Stimulated activated naive CD8-positive, alpha-beta T cell treated with anti-CD3 and anti-CD28 coated beads, Interleukin-15, Interleukin-2, amounts not matched to agents 100 ng/mL and 50 ng/mL, for 24 hours (primary cell): ENCODE measurements around the gene ZGPAT.

Experiments
- H3K27ac Mint-ChIP-seq: one replicate; pipeline ENCODE4 v1.8.0; 2021; ENCODE audit warnings: mild to moderate bottlenecking, mixed read lengths
- H3K27me3 Mint-ChIP-seq: one replicate; pipeline ENCODE4 v1.8.0; 2021; ENCODE audit warnings: mixed read lengths
- H3K36me3 Mint-ChIP-seq: one replicate; pipeline ENCODE4 v1.8.0; 2021; ENCODE audit warnings: low read depth, mixed read lengths
- H3K4me1 Mint-ChIP-seq: one replicate; pipeline ENCODE4 v1.8.0; 2021; ENCODE audit warnings: low read depth, mixed read lengths
- H3K4me3 Mint-ChIP-seq: one replicate; pipeline ENCODE4 v1.8.0; 2021; ENCODE audit warnings: mild to moderate bottlenecking, mixed read lengths
- H3K9me3 Mint-ChIP-seq: one replicate; pipeline ENCODE4 v1.8.0; 2021; ENCODE audit warnings: mixed read lengths

Gene ZGPAT

GRCh38 chr20:63738687-63739129 lies 30.9 kb downstream of the ZGPAT start:
- Mint-ChIP-seq H3K27me3 (no peaks in the 10 kb centered on the region), H3K4me3 (no peak overlapping the region), H3K4me1 (peaks cover 25% of the 10 kb centered on the region), H3K36me3 (peaks cover 4% of the 10 kb centered on the region), H3K9me3 (no peaks in the 10 kb centered on the region), H3K27ac (no peak overlapping the region)

- Mint-ChIP-seq H3K9me3 (no peaks in the 10 kb centered on the region), H3K4me3 (no peak within 1 kb of the TSS), H3K27ac (no peak within 1 kb of the TSS), H3K4me1 (peaks cover 20% of the 10 kb centered on the region), H3K27me3 (no peaks in the 10 kb centered on the region), H3K36me3 (peaks cover 4% of the 10 kb centered on the region)
These were observed 31.6 kb downstream of the ZGPAT start, which contains the start of gene SLC2A4RG for GRCh38 chr20:63739130-63740069. TSS of gene SLC2A4RG (plus strand) at chr20:63739776. CDS start at chr20:63739913, 137 bp downstream.

GRCh38 chr20:63740070-63740626 lies 32.3 kb downstream of the ZGPAT start:
- Mint-ChIP-seq H3K36me3 (peaks cover 4% of the 10 kb centered on the region), H3K4me1 (peaks cover 20% of the 10 kb centered on the region), H3K27ac (no peak overlapping the region), H3K27me3 (no peaks in the 10 kb centered on the region), H3K9me3 (no peaks in the 10 kb centered on the region), H3K4me3 (no peak overlapping the region)

GRCh38 chr20:63740627-63741353 lies 33.0 kb downstream of the ZGPAT start:
- Mint-ChIP-seq H3K36me3 (peaks cover 4% of the 10 kb centered on the region), H3K4me1 (peaks cover 15% of the 10 kb centered on the region), H3K27ac (no peak overlapping the region), H3K9me3 (no peaks in the 10 kb centered on the region), H3K4me3 (no peak overlapping the region), H3K27me3 (no peaks in the 10 kb centered on the region)

- Mint-ChIP-seq H3K27ac (no peak overlapping the region), H3K27me3 (no peaks in the 10 kb centered on the region), H3K4me1 (peaks cover 9% of the 10 kb centered on the region), H3K36me3 (no peaks in the 10 kb centered on the region), H3K9me3 (no peaks in the 10 kb centered on the region), H3K4me3 (no peak overlapping the region)
These were observed 33.5 kb downstream of the ZGPAT start for GRCh38 chr20:63741354-63741675.

GRCh38 chr20:63741676-63742380 lies 34.0 kb downstream of the ZGPAT start:
- Mint-ChIP-seq H3K36me3 (no peaks in the 10 kb centered on the region), H3K9me3 (no peaks in the 10 kb centered on the region), H3K27ac (no peak overlapping the region), H3K4me3 (no peak overlapping the region), H3K27me3 (no peaks in the 10 kb centered on the region), H3K4me1 (peaks cover 4% of the 10 kb centered on the region)

- no peak overlapping the region for H3K27ac Mint-ChIP-seq
- no peaks in the 10 kb centered on the region for H3K27me3 Mint-ChIP-seq
- no peaks in the 10 kb centered on the region for H3K4me1 Mint-ChIP-seq
- no peaks in the 10 kb centered on the region for H3K36me3 Mint-ChIP-seq
- H3K9me3 Mint-ChIP-seq: no peaks in the 10 kb centered on the region
- no peak overlapping the region for H3K4me3 Mint-ChIP-seq
These were observed 34.7 kb downstream of the ZGPAT start for GRCh38 chr20:63742381-63743024.

- H3K9me3 Mint-ChIP-seq: no peaks in the 10 kb centered on the region
- H3K4me1 Mint-ChIP-seq: no peaks in the 10 kb centered on the region
- H3K27ac Mint-ChIP-seq: no peak overlapping the region
- H3K27me3 Mint-ChIP-seq: no peaks in the 10 kb centered on the region
- no peaks in the 10 kb centered on the region for H3K36me3 Mint-ChIP-seq
- no peak overlapping the region for H3K4me3 Mint-ChIP-seq
These were observed 35.6 kb downstream of the ZGPAT start for GRCh38 chr20:63743210-63743970.

GRCh38 chr20:63744158-63744557 lies 36.3 kb downstream of the ZGPAT start:
- Mint-ChIP-seq H3K36me3 (no peaks in the 10 kb centered on the region), H3K9me3 (no peaks in the 10 kb centered on the region), H3K4me1 (no peaks in the 10 kb centered on the region), H3K27me3 (no peaks in the 10 kb centered on the region), H3K4me3 (no peak overlapping the region), H3K27ac (no peak overlapping the region)

GRCh38 chr20:63744574-63745423 lies 37.0 kb downstream of the ZGPAT start:
- no peaks in the 10 kb centered on the region for H3K36me3 Mint-ChIP-seq
- no peaks in the 10 kb centered on the region for H3K4me1 Mint-ChIP-seq
- no peaks in the 10 kb centered on the region for H3K27me3 Mint-ChIP-seq
- H3K4me3 Mint-ChIP-seq: no peak overlapping the region
- H3K27ac Mint-ChIP-seq: no peak overlapping the region
- no peaks in the 10 kb centered on the region for H3K9me3 Mint-ChIP-seq

- H3K4me3 Mint-ChIP-seq: no peak overlapping the region
- no peaks in the 10 kb centered on the region for H3K4me1 Mint-ChIP-seq
- H3K27ac Mint-ChIP-seq: no peak overlapping the region
- H3K9me3 Mint-ChIP-seq: no peaks in the 10 kb centered on the region
- no peaks in the 10 kb centered on the region for H3K36me3 Mint-ChIP-seq
- H3K27me3 Mint-ChIP-seq: no peaks in the 10 kb centered on the region
These were observed 37.6 kb downstream of the ZGPAT start for GRCh38 chr20:63745424-63745805.

- H3K27me3 Mint-ChIP-seq: no peaks in the 10 kb centered on the region
- no peaks in the 10 kb centered on the region for H3K36me3 Mint-ChIP-seq
- H3K4me3 Mint-ChIP-seq: no peak overlapping the region
- H3K4me1 Mint-ChIP-seq: peaks cover 5% of the 10 kb centered on the region
- no peaks in the 10 kb centered on the region for H3K9me3 Mint-ChIP-seq
- no peak overlapping the region for H3K27ac Mint-ChIP-seq
These were observed 38.3 kb downstream of the ZGPAT start for GRCh38 chr20:63745961-63746731.
